Right hindlimb (tissue), 1 donor: ENCODE data around the gene BTAF1.
A peak's percentile ranks its signal among the peaks of the same experiment; 100 is the strongest.
"Not testable (repeated sequence)": the region's sequence is repeated elsewhere in the genome, so short reads cannot be mapped to it uniquely, and the experiment has no call there.

Experiments
- DNase-seq: peaks from one replicate; pipeline ENCODE4 v3.0.0-alpha.2; 2018

The BTAF1 gene

GRCh38 chr10:91980319-91980718 lies 56.7 kb downstream of the BTAF1 start:
- no peak for DNase-seq

DNA sequence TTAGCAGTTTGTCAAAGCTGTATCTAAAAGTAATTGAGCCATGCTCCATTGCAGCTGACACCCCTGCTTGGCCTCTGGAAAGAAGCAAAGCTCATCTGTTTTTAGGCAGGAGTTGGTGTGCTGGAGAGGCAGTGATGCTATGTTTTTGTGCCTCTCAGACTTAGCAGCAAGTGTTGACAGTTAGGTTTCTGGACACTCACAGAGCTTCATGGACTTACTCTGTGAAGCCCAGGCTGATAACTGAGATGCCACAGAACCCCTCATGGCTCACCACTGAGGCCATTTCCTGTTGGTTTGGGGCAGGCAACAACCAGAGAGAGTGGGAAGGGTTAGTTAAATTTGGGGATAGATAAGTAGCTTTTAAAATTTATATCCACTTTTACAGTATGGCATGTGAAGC lies 59.8 kb downstream of the BTAF1 start:
- DNase-seq = no peak

DNA sequence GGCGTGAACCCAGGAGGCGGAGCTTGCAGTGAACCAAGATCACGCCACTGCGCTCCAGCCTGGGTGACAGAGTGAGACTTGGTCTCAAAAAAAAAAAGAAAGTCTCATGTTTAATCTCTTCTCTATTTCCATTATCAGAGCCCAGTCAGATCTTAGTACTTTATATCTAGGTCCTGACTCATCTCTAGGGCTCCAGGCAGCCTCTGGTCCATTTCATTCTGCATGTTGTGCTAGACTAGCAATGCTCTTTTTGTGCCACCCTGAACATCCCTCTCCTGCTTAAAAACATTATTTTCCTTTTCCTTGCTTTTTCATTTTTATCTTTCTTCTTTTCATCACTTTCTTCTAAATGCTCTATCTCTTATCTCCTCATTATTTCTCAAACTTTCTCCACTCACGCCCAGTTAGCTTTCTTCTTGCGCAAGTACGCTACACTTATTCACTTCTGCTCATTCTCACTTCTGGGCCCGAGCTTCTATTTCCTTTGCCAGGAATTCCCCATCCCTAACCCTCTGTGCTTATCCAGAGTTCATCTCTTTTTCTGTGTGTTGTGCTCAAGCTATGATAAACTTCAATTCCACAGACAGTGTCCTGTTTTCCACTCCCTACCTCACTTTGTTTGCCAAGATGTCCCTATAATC lies 63.9 kb downstream of the BTAF1 start:
- no peak for DNase-seq

DNA sequence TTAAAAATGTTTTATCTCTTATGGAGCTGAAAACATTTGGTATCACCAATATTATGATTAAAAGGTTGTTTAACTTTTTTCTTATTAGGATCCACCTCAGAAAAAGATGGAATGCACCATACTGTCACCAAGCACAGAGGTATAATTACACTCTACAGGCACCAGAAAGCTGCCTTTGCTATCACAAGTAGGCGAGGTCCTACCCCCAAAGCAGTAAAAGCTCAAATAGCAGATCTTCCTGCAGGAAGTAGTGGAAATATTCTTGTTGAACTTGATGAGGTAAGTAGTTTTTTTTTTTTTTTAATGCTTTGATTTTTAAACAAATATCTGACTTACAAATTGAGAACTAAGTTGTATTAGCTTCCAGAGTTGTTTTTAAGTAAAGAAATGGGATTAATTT lies 68.5 kb downstream of the BTAF1 start:
- no peak for DNase-seq

DNA sequence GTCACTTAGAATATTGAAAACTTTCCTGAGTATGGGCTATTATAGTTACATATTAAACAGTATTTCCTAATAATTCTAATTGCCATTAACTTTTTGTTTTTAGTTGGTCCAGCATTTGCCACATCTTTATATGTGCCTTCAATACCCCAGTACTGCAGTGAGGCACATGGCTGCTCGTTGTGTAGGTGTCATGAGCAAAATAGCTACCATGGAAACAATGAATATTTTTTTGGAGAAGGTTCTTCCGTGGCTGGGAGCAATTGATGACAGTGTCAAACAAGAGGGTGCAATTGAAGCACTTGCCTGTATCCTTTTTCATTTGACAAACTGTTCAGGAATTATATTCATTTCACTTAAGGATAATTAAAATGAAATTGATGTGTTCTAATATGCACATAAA lies 72.7 kb downstream of the BTAF1 start:
- DNase-seq = no peak

GRCh38 chr10:92001581-92001980 lies 78.0 kb downstream of the BTAF1 start:
- no peak for DNase-seq

DNA sequence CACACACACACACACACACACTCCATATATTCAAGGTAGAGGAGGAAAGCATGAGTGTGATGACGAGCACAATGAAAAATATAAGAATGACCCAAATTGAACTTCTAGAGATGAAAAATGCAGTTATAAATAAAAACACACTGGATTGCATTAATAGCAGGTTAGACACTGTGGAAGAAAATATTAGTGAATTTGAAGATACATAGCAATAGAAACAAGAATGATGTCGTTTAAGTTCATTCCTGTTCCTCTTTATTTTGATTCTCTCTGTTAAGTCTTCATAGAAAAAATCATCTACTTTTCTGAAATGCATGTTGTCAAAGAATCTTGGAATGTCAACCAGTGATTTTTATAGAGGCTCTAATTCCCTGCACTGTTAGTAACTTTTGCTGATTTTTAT lies 78.4 kb downstream of the BTAF1 start:
- no peak for DNase-seq

- DNase-seq = no peak
These were observed 79.7 kb downstream of the BTAF1 start for GRCh38 chr10:92003258-92003657.

DNA sequence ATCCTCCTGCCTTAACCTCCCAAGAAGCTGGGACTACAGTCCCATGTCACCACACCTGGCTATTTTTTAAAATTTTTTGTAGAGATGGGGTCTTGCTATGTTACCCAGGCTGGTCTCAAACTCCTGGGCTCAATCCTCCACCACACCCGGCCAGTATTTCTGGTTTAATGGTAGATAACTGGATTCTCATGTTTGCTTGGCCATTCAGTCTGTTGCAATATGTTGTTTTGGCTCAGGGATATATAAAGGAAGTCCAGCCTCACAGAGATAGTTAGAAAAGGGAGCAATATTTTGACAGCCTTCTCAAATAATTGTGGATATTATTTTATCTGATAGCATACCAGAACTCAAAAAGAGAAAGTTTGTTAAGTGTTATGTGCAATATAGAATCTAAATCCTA lies 82.4 kb downstream of the BTAF1 start:
- DNase-seq = no peak

- DNase-seq = no peak
These were observed 85.9 kb downstream of the BTAF1 start for GRCh38 chr10:92009445-92009844.

GRCh38 chr10:92010047-92010735 lies 86.6 kb downstream of the BTAF1 start:
- no peak for DNase-seq

- DNase-seq = no peak
These were observed 88.1 kb downstream of the BTAF1 start for GRCh38 chr10:92011560-92012214.

DNA sequence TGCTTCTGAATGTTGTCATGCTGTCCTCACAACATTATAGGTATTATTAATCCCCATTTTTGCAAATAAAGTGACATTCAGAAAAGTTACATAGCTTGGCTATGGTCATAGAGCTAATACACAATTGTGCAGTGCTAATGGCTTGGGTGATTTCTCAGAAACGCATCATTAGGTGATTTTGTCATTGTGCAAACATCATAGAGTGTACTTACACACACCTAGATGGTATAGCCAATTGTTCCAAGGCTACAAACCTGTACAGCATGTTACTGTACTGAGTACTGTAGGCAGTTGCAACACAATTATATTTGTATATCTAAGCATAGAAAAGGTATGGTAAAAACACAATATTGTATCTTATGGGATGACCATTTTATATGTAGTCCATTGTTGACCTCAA lies 91.0 kb downstream of the BTAF1 start:
- no peak for DNase-seq

GRCh38 chr10:92024700-92025099 lies 101.1 kb downstream of the BTAF1 start:
- no peak for DNase-seq

DNA sequence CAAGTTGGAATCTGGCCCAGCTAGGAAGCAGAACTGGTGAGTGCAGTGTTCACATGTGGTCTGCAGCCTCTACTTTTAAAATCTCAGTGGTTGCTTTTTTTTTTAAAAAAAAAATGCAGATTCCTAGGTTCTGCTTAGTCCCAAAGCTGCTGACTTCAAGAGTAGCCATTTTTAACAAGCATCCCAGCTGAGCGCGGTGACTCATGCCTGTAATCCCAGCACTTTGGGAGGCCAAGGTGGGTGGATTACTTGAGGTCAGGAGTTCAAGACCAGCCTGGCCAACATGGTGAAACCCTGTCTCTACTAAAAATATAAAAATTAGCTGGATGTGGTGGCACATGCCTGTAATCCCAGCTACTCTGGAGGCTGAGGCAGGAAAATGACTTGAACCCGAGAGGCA lies 101.8 kb downstream of the BTAF1 start:
- DNase-seq = not testable (repeated sequence)

DNA sequence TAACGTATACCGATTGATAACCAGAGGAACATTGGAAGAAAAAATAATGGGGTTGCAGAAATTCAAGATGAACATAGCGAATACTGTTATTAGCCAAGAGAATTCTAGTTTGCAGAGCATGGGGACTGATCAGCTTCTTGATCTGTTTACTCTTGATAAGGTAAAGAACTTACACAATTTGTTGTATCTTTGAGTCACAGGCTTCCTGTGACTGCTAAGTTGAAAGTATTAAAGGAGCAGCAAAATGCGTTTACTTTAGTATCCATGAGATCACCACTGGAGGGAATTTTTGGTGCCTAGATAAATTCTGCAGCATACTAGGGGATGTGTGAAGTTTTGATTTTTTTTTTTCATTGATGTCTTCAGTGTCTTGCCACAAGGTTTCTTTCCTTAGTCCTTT lies 103.6 kb downstream of the BTAF1 start:
- no peak for DNase-seq

GRCh38 chr10:92031580-92031979 lies 108.0 kb downstream of the BTAF1 start:
- DNase-seq = no peak

GRCh38 chr10:92033070-92033469 lies 109.5 kb downstream of the BTAF1 start:
- DNase-seq = not testable (repeated sequence)

DNA sequence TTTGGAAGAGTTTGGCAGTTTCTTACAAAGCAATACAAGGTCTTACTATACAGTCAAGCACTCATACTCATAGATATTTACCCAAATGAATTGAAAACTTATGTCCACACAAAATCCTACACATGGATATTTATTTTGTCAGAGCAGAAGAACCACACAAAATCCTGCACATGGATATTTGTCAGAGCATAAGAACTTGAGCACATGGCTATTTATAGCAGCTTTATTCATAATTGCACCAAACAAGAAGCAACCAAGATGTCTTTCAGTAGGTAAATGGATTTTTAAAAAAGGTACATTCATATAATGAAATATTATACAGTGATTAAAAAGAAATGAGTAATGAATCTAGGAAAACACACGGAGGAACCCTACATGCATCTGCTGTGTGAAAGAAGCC lies 115.4 kb downstream of the BTAF1 start:
- no peak for DNase-seq

GRCh38 chr10:92042541-92042940 lies 119.0 kb downstream of the BTAF1 start:
- no peak for DNase-seq

DNA sequence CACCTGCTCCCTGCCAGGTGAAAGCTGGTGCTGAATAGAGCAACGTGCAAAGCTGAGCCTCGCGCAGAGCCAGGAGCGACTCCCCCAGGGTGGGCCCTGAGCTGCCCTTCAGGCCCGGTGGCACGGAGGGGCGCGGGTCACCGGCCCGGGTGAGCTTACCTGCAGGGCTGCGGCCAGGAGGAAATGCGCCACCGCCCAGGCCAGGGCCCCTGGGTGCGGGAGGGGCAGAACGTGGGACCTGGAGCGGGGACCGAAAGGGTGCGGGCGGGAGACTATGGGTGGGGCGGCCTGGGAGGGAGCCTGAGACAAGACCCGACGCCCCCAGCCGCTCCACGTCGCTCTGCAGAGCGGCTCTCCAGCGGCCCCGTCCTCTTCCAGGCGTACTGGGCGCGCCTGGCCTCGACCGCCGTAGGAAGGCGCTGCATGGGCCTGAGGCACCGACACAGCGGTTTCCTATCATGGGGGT lies 122.1 kb downstream of the BTAF1 start:
- DNase-seq = no peak

DNA sequence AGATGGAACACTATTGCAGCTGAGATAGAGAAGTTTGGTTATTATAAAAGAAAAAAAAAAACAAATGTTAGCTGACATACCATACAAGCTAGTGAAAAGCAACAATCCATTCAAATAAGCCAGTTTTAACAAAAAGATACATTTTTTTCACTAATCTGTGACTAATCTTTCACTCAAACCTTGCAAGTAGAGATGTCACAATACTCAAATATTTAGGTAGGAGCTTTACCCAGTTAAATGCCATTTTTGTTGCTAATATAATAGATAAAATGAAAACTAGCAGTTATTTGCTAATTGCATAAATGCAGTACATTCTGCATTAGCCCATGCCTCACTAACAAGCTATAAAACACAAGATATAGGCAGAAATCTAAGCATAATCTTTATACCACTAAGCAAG lies 123.6 kb downstream of the BTAF1 start:
- no peak for DNase-seq

DNA sequence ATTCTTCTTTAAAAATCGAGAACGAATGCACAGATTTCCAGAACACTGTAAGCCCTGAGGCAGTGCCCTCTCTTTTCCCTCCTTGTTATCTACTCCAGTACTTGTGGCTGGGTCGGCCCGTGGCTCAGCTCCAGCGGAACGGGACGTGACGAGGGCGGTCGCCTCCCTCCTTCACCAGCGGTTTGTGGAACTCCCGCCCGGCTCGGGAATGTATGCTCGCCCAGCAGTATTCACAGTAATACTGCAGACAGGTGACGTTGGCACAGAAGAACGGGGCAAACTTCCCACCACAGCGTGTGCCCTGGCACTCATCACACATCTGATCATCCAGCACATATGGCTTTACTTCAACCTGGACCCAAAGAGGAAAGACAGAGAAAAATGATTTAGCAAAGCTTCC lies 128.5 kb downstream of the BTAF1 start:
- DNase-seq = peak; percentile 18

GRCh38 chr10:92052741-92053140 lies 129.2 kb downstream of the BTAF1 start:
- no peak for DNase-seq
